Ishikawa (cell line): ENCODE results near the gene STAC2.

Source experiments
- CEBPB ChIP-seq: IDR thresholded peaks from 2 replicates; pipeline ENCODE4 v1.6.1; 2012
- CREB1 ChIP-seq: IDR thresholded peaks from 2 replicates; pipeline ENCODE4 v1.6.1; 2012; ENCODE audit warnings: low read depth
- MAX ChIP-seq: IDR thresholded peaks from 2 replicates; pipeline ENCODE4 v1.6.1; 2012
- TAF1 ChIP-seq: IDR thresholded peaks from 2 replicates; pipeline ENCODE4 v1.6.1; 2012; ENCODE audit warnings: low read depth, mild to moderate bottlenecking
- TEAD4 ChIP-seq: IDR thresholded peaks from 2 replicates; pipeline ENCODE4 v1.6.1; 2012

- no peak for TF ChIP-seq TEAD4
- TF ChIP-seq CEBPB, result no peak
- no peak for TF ChIP-seq MAX
- TF ChIP-seq CREB1, result no peak
- TF ChIP-seq TAF1, result no peak
These were observed 10.7 kb upstream of the STAC2 start for GRCh38 chr17:39236450-39236927.
